ENCODE measurements around the gene KRT14. TPM values are rescaled to one million over a fixed set of nuclear protein-coding genes. Genes with fewer than 3 reads are reported as not detected.

Gene KRT14
- total RNA-seq, 1 experiment from 2014 or later = not detected

DNA sequence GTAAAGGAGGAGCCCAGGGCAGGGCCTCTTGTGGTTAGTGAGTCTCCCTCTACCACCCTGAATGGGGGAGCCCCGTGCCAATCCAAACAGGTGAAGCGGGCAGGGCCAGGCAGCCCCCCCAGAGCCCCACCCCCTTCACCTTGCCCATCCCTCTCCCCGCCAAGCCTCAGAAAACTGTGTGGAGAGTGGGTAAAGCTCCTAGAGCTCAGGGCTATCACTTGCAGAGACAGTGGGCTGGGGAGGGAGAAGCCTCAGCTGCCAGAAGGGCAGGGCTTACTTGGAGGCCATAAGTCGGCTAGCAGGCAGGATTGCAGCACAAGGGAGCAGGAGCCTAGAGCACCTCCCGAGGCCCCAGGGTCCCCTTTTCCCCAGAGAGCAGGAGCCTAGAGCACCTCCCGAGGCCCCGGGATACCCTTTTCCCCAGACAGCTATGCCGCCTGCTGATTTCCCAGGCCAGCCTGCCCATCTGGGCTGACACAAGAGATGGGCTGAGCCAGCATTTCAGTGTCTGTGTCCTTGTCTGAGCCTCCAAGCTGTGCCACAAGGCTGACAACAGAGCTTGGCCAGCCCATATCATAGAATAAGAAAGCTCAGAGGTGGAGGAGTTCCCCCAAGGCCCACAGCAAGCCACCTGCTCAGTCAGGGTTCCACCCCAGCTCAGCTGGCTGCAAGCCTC is 6.7 kb upstream of the KRT14 start:
- H4K5ac ChIP-seq (ENCODE audit: insufficient read length, low read depth, low read length) = no peak overlapping the region
- H3K79me1 ChIP-seq (ENCODE audit: insufficient read depth, low read depth, low read length, poor library complexity, severe bottlenecking) = no peaks in the 10 kb centered on the region
- no peak overlapping the region for H3T11ph ChIP-seq (ENCODE audit: low read length)
- no peak overlapping the region for H2BK12ac ChIP-seq (ENCODE audit: insufficient read length, low read depth, low read length)
- Mint-ChIP-seq H3K36me3 (ENCODE audit: insufficient read depth in 1 of 3, low read depth in 3 of 3) (no peaks in the 10 kb centered on the region), H3K27me3 (ENCODE audit: low read depth) (peaks cover 10% of the 10 kb centered on the region), H3K9me3 (no peaks in the 10 kb centered on the region), H3K4me3 (no peak overlapping the region), H3K27ac (no peak overlapping the region), H3K4me1 (peaks cover 6 to 13% of the 10 kb centered on the region in 2 experiments)
- no peak overlapping the region for H2BK120ac ChIP-seq (ENCODE audit: low read depth, low read length, poor library complexity, severe bottlenecking)
- no peak overlapping the region for H2AFZ ChIP-seq (ENCODE audit: low read length)
- no peaks in the 10 kb centered on the region for H3K9me3 ChIP-seq (ENCODE audit: control insufficient read depth, low read depth, low read length)
- H3K4ac ChIP-seq (ENCODE audit: low read depth, low read length) = no peak overlapping the region
- H3K23ac ChIP-seq (ENCODE audit: insufficient read length, low read depth, low read length) = no peak overlapping the region
- H2AK5ac ChIP-seq (ENCODE audit: insufficient read length, low read length) = no peak overlapping the region
- no peak overlapping the region for H4K91ac ChIP-seq (ENCODE audit: insufficient read length, low read depth, low read length)
- no peak overlapping the region for H3K27ac ChIP-seq (ENCODE audit: insufficient read length, low read depth, low read length)
- H4K8ac ChIP-seq (replicated peaks; ENCODE audit: insufficient read length, low read depth, low read length) = no peak overlapping the region
- H4K20me1 ChIP-seq (ENCODE audit: control insufficient read depth, insufficient read depth, insufficient read length) = no peaks in the 10 kb centered on the region
- H2BK15ac ChIP-seq (ENCODE audit: low read depth, low read length) = no peak overlapping the region
- no peaks in the 10 kb centered on the region for H3K23me2 ChIP-seq (ENCODE audit: insufficient read length, low read depth, low read length, poor library complexity, severe bottlenecking)
- H3K79me2 ChIP-seq (ENCODE audit: insufficient read depth, low read length) = no peaks in the 10 kb centered on the region; the same call in 1 of the 2 replicates
- TF ChIP-seq, protein P1, sequence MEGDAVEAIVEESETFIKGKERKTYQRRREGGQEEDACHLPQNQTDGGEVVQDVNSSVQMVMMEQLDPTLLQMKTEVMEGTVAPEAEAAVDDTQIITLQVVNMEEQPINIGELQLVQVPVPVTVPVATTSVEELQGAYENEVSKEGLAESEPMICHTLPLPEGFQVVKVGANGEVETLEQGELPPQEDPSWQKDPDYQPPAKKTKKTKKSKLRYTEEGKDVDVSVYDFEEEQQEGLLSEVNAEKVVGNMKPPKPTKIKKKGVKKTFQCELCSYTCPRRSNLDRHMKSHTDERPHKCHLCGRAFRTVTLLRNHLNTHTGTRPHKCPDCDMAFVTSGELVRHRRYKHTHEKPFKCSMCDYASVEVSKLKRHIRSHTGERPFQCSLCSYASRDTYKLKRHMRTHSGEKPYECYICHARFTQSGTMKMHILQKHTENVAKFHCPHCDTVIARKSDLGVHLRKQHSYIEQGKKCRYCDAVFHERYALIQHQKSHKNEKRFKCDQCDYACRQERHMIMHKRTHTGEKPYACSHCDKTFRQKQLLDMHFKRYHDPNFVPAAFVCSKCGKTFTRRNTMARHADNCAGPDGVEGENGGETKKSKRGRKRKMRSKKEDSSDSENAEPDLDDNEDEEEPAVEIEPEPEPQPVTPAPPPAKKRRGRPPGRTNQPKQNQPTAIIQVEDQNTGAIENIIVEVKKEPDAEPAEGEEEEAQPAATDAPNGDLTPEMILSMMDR (conservative IDR thresholded peaks at IDR 0.05) = no peak
- H3K14ac ChIP-seq (ENCODE audit: insufficient read depth, low read length) = no peak overlapping the region
- H3K56ac ChIP-seq (ENCODE audit: insufficient read length, low read depth, low read length) = no peak overlapping the region
- H2BK5ac ChIP-seq (ENCODE audit: insufficient read length, low read length) = no peak overlapping the region
- H3K9ac ChIP-seq (ENCODE audit: extremely low read depth, insufficient read length, low read length) = no peak overlapping the region
- no peaks in the 10 kb centered on the region for H3K27me3 ChIP-seq (ENCODE audit: insufficient read depth, low read length)
- no peaks in the 10 kb centered on the region for H3K4me1 ChIP-seq (ENCODE audit: insufficient read depth, low read length)
- H2BK20ac ChIP-seq (ENCODE audit: low read depth, low read length, poor library complexity, severe bottlenecking) = no peak overlapping the region
- DNase-seq = no peak
- no peak overlapping the region for H3K18ac ChIP-seq (ENCODE audit: insufficient read length, low read depth, low read length)
- WGBS (ENCODE audit: extremely low coverage, insufficient read length, low lambda C conversion rate) = no CpG with 5 or more reads among the region's 8 CpGs
- H3K4me2 ChIP-seq (ENCODE audit: insufficient read depth, insufficient read length, low read length) = no peak overlapping the region

All from H9 (cell line).